Heart left ventricle (tissue), 13 donors: ENCODE data around the gene DMD.

Source experiments
- CTCF ChIP-seq, 12 donors: fragments of 200-600 bp; sonication (generic) in 4 of 12; IDR thresholded peaks; one replicate each; pipeline versions ENCODE4 v1.5.0 to v1.8.0; 2018 to 2022; ENCODE audit warnings: antibody characterized with exemption in 12 of 12, mild to moderate bottlenecking in 5 of 12
- POLR2A ChIP-seq, 2 donors: fragments of 450-650 bp; IDR thresholded peaks; one replicate each; pipeline ENCODE4 v1.6.1; 2017; ENCODE audit warnings: antibody characterized with exemption in 2 of 2, mild to moderate bottlenecking in 2 of 2, moderate library complexity in 2 of 2
- donor health status: ischemic (EF 13 %, LVEDD 7.1; RV severe dilation, severe dysfunction).
- donor health status: DM: no; HTN: yes; CAD: no.
- donor health status: DM: no; HTN: no; CAD: no.
- donor health status: ischemic (EF 25% LVEDD 6.9; RV normal size, moderate dysfunction).
- donor health status: ischemic (EF 25% LVEDD 5.7; RV mildly dilated, moderate dysfunction).
- donor health status: ischemic (EF 35%, LVEDD 5.7; RV mildly dilated, moderate dysfunction).
- donor health status: nonischemic (EF 11% LVEDD 7.7; RV severe dilation, severe dysfunction).
- donor health status: DM: yes; HTN: yes; CAD: no.
- donor health status: PGD.
- donor health status: ischemic (EF 29% LVEDD 5.4; RV normal size, mild dysfunction).
- donor health status: nonischemic (EF 23%, LVEDD 6.1; RV moderate dilation, normal function).

GRCh38 chrX:31506360-31506759 is 1705.0 kb downstream of the DMD start:
- TF ChIP-seq POLR2A (IDR thresholded peaks at IDR 0.05) (no peak), CTCF (IDR thresholded peaks at IDR 0.05) (no peak)
